Measurements from ENCODE around the gene PCCA.

DNA sequence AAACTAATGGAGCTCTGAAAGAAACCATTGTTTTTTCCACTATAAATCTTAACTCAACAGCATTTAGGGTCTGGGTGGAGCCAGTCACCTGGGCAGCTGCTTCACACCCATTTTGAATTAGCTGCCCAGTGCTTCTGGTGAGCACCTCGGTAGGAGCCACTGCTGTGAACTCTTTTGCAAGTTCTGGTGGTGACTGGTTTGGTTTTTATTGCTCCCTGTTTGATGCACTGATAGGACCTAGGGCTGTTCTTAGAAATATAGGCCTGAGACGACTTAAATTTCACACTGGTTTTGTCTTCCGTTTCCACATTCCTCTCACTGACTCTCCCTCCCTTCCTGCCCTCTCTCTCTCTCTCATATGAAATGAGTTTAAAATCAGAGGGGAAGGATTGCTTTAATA is 395.8 kb downstream of the PCCA start:
- TF ChIP-seq, protein P1, sequence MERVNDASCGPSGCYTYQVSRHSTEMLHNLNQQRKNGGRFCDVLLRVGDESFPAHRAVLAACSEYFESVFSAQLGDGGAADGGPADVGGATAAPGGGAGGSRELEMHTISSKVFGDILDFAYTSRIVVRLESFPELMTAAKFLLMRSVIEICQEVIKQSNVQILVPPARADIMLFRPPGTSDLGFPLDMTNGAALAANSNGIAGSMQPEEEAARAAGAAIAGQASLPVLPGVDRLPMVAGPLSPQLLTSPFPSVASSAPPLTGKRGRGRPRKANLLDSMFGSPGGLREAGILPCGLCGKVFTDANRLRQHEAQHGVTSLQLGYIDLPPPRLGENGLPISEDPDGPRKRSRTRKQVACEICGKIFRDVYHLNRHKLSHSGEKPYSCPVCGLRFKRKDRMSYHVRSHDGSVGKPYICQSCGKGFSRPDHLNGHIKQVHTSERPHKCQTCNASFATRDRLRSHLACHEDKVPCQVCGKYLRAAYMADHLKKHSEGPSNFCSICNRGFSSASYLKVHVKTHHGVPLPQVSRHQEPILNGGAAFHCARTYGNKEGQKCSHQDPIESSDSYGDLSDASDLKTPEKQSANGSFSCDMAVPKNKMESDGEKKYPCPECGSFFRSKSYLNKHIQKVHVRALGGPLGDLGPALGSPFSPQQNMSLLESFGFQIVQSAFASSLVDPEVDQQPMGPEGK (CRISPR knock-in tag; IDR thresholded peaks at IDR 0.05; ENCODE audit: borderline replicate concordance) = no peak
- TF ChIP-seq ZC3H10 (CRISPR knock-in tag; IDR thresholded peaks at IDR 0.05) (no peak), RARB (CRISPR knock-in tag; IDR thresholded peaks at IDR 0.05) (no peak), SNAI2 (CRISPR knock-in tag; IDR thresholded peaks at IDR 0.05) (no peak), BACH2 (CRISPR knock-in tag; IDR thresholded peaks at IDR 0.05; ENCODE audit: borderline replicate concordance) (no peak), TCF4 (CRISPR knock-in tag; IDR thresholded peaks at IDR 0.05; ENCODE audit: borderline replicate concordance) (no peak), ARNTL (CRISPR knock-in tag; IDR thresholded peaks at IDR 0.05; ENCODE audit: borderline replicate concordance, low read depth) (no peak), ISL1 (CRISPR knock-in tag; IDR thresholded peaks at IDR 0.05) (no peak), ZFP30 (CRISPR knock-in tag; IDR thresholded peaks at IDR 0.05) (no peak), ZNF565 (CRISPR knock-in tag; conservative IDR thresholded peaks at IDR 0.05; ENCODE audit: low read depth) (no peak), OSR1 (CRISPR knock-in tag; IDR thresholded peaks at IDR 0.05) (no peak)
- TF ChIP-seq, protein P2, sequence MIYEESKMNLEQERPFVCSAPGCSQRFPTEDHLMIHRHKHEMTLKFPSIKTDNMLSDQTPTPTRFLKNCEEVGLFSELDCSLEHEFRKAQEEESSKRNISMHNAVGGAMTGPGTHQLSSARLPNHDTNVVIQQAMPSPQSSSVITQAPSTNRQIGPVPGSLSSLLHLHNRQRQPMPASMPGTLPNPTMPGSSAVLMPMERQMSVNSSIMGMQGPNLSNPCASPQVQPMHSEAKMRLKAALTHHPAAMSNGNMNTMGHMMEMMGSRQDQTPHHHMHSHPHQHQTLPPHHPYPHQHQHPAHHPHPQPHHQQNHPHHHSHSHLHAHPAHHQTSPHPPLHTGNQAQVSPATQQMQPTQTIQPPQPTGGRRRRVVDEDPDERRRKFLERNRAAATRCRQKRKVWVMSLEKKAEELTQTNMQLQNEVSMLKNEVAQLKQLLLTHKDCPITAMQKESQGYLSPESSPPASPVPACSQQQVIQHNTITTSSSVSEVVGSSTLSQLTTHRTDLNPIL (CRISPR knock-in tag; IDR thresholded peaks at IDR 0.05; ENCODE audit: low read depth) = no peak
- TF ChIP-seq, protein P3, sequence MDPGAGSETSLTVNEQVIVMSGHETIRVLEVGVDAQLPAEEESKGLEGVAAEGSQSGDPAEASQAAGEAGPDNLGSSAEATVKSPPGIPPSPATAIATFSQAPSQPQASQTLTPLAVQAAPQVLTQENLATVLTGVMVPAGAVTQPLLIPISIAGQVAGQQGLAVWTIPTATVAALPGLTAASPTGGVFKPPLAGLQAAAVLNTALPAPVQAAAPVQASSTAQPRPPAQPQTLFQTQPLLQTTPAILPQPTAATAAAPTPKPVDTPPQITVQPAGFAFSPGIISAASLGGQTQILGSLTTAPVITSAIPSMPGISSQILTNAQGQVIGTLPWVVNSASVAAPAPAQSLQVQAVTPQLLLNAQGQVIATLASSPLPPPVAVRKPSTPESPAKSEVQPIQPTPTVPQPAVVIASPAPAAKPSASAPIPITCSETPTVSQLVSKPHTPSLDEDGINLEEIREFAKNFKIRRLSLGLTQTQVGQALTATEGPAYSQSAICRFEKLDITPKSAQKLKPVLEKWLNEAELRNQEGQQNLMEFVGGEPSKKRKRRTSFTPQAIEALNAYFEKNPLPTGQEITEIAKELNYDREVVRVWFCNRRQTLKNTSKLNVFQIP (CRISPR knock-in tag; IDR thresholded peaks at IDR 0.05; ENCODE audit: borderline replicate concordance, low read depth) = no peak

Data from SK-N-SH treated with all-trans-retinoic acid at 6 μM for 48 hours (cell line).